Esophagus (tissue), 2 donors: ENCODE measurements around the gene INS. TPM values are rescaled to one million over a fixed set of nuclear protein-coding genes. Genes with fewer than 3 reads are reported as not detected.
"Not testable (repeated sequence)": the region's sequence is repeated elsewhere in the genome, so short reads cannot be mapped to it uniquely, and the experiment has no call there.

Experiments used
- H3K27ac ChIP-seq, 2 donors: one replicate each; pipeline ENCODE4 v1.5.1; 2013; ENCODE audit warnings: low read depth in 2 of 2, mild to moderate bottlenecking in 2 of 2, inconsistent platforms in 1 of 2, low read length in 1 of 2, moderate library complexity in 1 of 2
- H3K27me3 ChIP-seq, 2 donors: one replicate each; pipeline ENCODE4 v1.6.1; 2013; ENCODE audit warnings: low read length in 2 of 2, control low read depth in 1 of 2, mild to moderate bottlenecking in 1 of 2; ENCODE audit not compliant: insufficient read depth in 2 of 2, control insufficient read depth in 1 of 2
- H3K36me3 ChIP-seq, 2 donors: one replicate each; pipeline ENCODE4 v1.6.1; 2013; ENCODE audit warnings: low read length in 1 of 2; ENCODE audit not compliant: control insufficient read depth in 2 of 2, insufficient read depth in 2 of 2
- H3K4me1 ChIP-seq, 2 donors: one replicate each; pipeline ENCODE4 v1.6.1; 2013; ENCODE audit warnings: low read length in 1 of 2; ENCODE audit not compliant: control insufficient read depth in 2 of 2, insufficient read depth in 2 of 2
- H3K4me3 ChIP-seq, 2 donors: one replicate each; pipeline ENCODE4 v1.5.1; 2013; ENCODE audit warnings: low read length in 2 of 2, mild to moderate bottlenecking in 2 of 2, low read depth in 1 of 2, moderate library complexity in 1 of 2
- H3K9me3 ChIP-seq, 2 donors: one replicate each; pipeline ENCODE4 v1.6.1; 2013; ENCODE audit warnings: mild to moderate bottlenecking in 2 of 2, low read depth in 1 of 2, low read length in 1 of 2, moderate library complexity in 1 of 2; ENCODE audit not compliant: control insufficient read depth in 2 of 2, insufficient read depth in 1 of 2
- WGBS, 2 donors: extraction: QIAGEN DNeasy Blood & Tissue Kit; methylation state at CpG; one replicate each; pipeline ENCODE4 v1.1.7; 2013; 5-methylcytosine and 5-hydroxymethylcytosine counted together
- polyA plus RNA-seq, 2 donors: library from polyadenylated mRNA; stranded (reverse); fragments of 200-250 nt; gene quantifications; one replicate each; pipeline ENCODE4 v1.2.3, GENCODE V29; 2013
- donor health status: healthy with polysubstance abuse.
- donor health status: Bipolar disorder and iron deficiency.

Gene INS
- polyA plus RNA-seq, 2 donors, result 1.4 to 3.3 TPM

DNA sequence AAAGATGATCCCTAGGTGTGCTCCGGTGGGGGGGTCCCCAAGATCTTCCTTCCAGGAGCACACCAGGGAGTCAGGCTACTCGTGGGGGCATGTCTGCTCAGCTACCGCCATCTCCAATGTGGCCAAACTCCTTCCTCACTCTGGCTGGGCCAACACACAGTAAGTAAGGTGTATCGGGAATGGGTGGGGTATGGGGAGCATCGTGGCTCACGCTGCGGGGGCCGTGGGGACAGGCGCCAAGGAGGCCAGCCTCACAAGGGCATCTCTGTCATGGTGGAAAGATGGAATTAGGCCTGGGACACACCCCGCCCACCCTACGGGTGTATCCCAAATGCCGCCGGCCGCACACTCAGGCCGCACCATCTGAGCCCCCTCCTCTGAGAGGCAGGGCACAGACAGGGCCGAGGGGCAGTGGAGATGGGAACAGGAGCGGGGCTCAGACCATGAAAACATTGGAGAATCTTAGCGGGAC lies 30.1 kb downstream of the INS start:
- peaks cover 0 to 8% of the 10 kb centered on the region in 2 donors for H3K27me3 ChIP-seq
- H3K9me3 ChIP-seq, result peaks cover 0 to 7% of the 10 kb centered on the region in 2 donors
- no peak overlapping the region for H3K27ac ChIP-seq
- no peaks in the 10 kb centered on the region for H3K4me1 ChIP-seq
- no peaks in the 10 kb centered on the region for H3K36me3 ChIP-seq
- no peak overlapping the region for H3K4me3 ChIP-seq
- 75 to 76% methylated on average over 18 of the region's 18 CpGs for WGBS, 2 donors

DNA sequence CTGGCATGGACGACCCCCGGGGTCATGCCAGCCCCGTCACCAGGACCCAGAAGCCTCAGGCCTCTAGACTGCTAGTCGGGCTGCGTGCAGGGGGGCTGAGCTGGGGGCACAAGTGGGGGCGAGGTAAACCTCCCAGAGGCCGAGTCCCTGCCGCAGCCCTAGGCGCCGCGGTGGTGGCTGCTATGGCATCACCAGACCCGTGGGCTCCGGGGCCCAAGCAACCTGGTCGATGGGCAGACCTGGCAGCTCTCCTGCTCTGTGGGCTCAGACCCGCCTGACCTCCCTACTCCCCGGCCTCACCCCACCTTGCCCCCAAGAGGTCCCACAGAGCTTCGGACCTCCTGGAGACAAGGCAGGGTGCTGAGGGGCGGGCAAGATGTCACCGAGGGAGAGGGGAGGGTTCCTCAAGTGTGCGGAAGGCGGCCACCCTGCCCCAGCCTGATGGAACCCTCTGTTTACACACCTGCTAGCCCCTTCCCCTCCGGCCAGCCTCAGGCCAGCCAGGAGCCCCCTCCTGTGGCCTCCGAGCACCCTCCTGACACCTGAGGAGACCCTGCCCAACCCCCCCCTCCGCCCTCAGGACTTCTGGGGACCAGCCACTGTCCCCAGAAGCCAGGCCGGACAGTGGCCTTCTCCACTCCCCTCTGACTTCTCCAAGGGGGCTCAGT lies 31.2 kb downstream of the INS start:
- Histone ChIP-seq H3K4me3 (no peak overlapping the region), H3K4me1 (no peaks in the 10 kb centered on the region), H3K27ac (no peak overlapping the region), H3K36me3 (no peaks in the 10 kb centered on the region), H3K27me3 (peaks cover 0 to 6% of the 10 kb centered on the region in 2 donors), H3K9me3 (peaks cover 0 to 7% of the 10 kb centered on the region in 2 donors)
- 83 to 87% methylated on average over 24 to 25 of the region's 25 CpGs for WGBS, 2 donors

DNA sequence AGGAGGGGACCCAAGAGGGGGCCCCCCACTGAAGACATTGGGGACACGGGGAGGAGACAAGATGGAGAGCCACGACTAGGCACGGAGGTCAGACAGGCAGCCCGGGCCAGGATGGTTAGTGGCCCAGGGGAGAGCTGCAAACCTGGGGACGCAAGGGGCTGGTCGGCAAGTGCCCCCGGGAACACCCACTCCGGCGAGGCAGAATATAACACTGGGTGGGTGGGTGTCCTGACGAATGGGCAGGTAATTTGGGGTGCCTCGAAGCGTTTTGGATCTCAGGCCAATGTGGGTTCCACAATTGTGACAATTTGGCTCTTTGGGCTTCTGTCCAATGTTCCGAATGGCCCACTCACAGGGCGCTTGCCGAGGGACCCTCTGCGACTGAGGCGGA lies 31.7 kb downstream of the INS start:
- H3K4me1 ChIP-seq, result no peaks in the 10 kb centered on the region
- H3K9me3 ChIP-seq, result peaks cover 0 to 7% of the 10 kb centered on the region in 2 donors
- 90 to 91% methylated on average over 17 of the region's 17 CpGs for WGBS, 2 donors
- H3K27me3 ChIP-seq, result peaks cover 0 to 1% of the 10 kb centered on the region in 2 donors
- no peak overlapping the region for H3K27ac ChIP-seq
- H3K4me3 ChIP-seq, result no peak overlapping the region
- H3K36me3 ChIP-seq, result no peaks in the 10 kb centered on the region

DNA sequence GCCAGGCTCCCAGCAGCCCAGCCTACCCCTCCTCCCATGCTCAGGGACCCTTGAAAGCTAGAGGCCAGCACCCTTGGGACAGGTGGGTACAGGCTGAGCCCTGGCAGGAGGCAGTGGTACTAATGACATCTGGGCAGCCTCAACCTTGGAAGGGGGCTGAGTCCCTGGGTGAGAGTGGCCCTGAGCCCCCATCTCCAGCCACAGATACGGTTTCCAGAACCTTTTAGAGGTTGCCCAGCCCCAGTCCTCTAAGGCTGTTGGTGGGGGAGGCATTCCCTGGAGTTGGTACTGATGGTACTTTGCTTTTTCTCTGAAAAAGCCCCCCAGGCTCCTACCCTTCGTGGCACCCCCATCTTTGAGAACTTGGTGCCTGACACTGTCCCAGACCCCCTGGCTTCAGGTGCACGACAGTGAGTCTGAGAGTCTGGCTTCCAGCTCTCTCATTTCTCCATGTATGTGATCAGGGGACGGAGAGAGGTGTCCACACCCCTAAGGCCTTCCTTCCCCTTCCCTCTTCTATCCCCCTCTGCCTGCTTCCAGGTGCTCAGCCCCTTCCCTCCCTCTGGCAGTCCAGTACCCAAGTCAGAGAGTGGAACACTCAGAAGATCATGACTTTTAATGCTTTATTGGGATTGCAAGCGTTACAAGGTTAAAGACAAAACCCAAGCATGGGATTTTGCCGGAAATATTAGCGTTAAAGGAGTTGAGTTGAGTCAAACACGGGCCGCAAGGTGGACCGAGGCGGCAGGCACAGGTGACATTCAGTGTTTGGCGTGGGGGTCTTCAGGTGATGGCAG lies 32.3 kb downstream of the INS start:
- Histone ChIP-seq H3K27me3 (no peaks in the 10 kb centered on the region), H3K36me3 (no peaks in the 10 kb centered on the region), H3K9me3 (peaks cover 0 to 7% of the 10 kb centered on the region in 2 donors), H3K4me3 (no peak overlapping the region), H3K27ac (no peak overlapping the region), H3K4me1 (no peaks in the 10 kb centered on the region)
- 75 to 76% methylated on average over 12 of the region's 12 CpGs for WGBS, 2 donors

DNA sequence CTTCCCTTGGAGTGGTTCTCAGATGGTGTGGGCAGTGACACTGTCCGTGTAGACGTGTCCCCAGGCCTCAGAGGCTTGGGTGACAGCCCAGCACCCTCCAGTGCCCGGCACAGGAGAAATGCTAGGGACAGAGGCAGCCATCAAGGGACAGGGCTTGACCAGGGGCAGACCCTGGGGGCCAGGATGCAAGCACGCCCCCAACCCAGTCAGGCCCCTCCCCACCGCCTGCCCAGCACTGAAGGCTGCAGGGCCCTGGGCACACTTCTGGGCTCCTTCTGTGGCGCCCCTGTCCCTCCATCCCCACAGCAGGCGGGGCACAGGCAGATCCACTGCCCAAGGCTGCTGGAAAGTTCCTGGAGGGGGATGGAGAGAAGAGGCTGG lies 32.9 kb downstream of the INS start:
- Histone ChIP-seq H3K4me1 (no peaks in the 10 kb centered on the region), H3K9me3 (peaks cover 0 to 7% of the 10 kb centered on the region in 2 donors), H3K27ac (no peak overlapping the region), H3K36me3 (no peaks in the 10 kb centered on the region), H3K4me3 (no peak overlapping the region), H3K27me3 (no peaks in the 10 kb centered on the region)
- WGBS, 2 donors, result 74 to 79% methylated on average over 7 of the region's 7 CpGs

DNA sequence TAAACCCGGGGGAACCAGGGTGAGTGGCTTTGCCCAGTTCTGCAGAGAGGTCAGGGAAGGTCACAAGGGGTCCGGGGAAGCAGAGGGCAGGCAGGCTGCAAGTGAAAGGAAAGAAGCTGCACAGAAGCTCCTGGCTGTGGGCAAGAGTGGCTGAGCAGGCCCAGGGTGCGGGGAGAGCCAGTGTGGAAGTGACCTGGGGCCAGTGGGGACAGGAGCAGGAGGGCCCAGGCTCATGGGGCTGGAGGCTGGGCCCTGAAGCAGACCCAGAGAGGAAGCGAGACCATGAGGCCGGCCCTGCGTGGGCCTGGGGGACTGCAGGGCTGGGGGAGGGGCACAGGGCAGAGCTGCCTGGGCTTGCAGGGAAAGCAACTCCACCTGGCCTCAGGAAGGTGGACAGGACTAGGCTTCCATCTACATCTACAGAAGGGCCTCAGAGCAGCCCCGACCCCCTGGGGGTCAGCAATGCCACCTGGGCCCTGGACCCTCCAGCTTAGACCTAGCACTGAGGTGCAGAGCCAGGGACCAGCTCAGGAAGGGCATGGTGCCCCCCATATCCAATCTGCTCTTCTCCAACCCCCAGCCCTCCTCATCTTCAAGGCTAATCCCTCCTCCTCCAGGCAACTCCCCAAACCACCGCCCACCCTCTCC lies 33.4 kb downstream of the INS start:
- no peaks in the 10 kb centered on the region for H3K27me3 ChIP-seq
- no peak overlapping the region for H3K4me3 ChIP-seq
- H3K4me1 ChIP-seq, result no peaks in the 10 kb centered on the region
- H3K9me3 ChIP-seq, result peaks cover 0 to 7% of the 10 kb centered on the region in 2 donors
- no peak overlapping the region for H3K27ac ChIP-seq
- 58 to 73% methylated on average over 7 to 8 of the region's 8 CpGs for WGBS, 2 donors
- no peaks in the 10 kb centered on the region for H3K36me3 ChIP-seq

DNA sequence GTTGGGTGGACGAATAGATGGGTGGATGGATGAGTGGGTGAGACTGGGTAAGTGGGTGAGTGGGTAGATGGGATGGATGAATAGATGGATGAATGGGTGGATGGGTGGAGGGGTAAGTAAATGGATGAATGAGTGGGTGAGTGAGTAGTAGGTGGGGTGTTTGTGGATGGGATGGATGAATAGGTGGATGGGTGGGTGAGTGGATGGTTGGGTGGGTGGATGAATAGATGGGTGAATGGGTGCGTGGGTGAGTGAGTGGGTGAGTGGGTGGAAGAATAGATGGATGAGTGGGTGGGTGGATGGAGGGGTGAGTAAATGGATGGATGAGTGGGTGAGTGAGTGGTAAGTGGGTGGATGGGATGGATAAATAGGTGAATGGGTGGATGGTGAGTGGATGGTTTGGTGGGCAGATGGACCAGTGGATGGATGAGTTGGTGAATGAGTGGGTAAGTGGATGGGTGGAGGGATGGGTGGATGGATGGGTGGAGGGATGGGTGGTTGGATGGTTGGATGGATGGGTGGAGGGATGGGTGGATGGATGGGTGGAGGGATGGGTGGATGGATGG lies 34.4 kb downstream of the INS start:
- no peak overlapping the region for H3K4me3 ChIP-seq
- H3K27ac ChIP-seq, result no peak overlapping the region
- H3K27me3 ChIP-seq, result no peaks in the 10 kb centered on the region
- H3K4me1 ChIP-seq, result no peaks in the 10 kb centered on the region
- H3K36me3 ChIP-seq, result no peaks in the 10 kb centered on the region
- peaks cover 0 to 4% of the 10 kb centered on the region in 2 donors for H3K9me3 ChIP-seq
- 90 to 91% methylated on average over 2 of the region's 2 CpGs for WGBS, 2 donors

DNA sequence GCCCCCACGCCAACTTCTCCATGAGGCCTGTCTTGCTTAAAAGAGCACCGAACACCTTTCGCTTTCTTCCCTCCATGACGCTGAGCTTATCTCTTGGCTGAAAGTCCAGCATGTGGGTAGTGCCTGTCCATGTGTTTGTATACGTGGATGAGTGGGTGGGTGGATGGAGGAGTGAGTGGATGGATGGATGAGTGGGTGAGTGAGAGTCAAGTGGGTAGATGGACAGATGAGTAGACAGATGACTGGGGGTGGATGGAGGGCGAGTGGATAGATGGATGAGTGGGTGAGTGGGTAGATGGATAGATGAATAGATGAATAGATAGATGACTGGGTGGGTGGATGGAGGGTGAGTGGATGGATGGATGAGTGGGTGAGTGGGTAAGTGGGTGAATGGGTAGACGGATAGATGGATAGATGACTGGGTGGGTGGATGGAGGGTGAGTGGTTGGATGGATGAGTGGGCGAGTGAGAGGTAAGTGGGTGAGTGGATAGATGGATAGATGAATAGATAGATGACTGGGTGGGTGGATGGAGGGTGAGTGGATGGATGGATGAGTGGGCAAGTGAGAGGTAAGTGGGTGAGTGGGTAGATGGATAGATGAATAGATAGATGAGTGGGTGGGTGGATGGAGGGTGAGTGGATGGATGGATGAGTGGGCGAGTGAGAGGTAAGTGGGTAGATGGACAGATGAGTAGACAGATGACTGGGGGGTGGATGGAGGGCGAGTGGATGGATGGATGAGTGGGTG lies 36.1 kb downstream of the INS start:
- H3K36me3 ChIP-seq, H3K27ac ChIP-seq, H3K4me1 ChIP-seq, H3K4me3 ChIP-seq, H3K27me3 ChIP-seq, H3K9me3 ChIP-seq: not testable (repeated sequence)
- WGBS, 2 donors, result 86 to 87% methylated on average over 8 of the region's 10 CpGs

DNA sequence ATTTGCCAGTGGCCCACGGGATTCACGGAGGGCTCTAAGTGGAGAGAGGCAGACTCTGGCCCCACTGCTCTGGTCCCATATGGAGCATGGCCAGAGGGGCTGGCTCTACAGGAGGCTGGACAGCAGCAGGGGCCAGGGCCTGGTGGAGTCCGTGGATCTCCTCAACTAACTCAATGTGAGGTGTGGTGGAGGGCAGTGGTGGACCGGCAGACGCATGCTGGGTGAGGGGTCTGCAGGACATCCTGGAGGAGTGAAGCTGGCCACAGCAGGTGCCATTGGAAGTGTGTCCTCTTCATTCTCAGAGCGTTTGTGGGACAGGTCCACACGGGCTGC lies 37.4 kb downstream of the INS start:
- 85 to 88% methylated on average over 7 of the region's 7 CpGs for WGBS, 2 donors
- H3K4me3 ChIP-seq, result no peak overlapping the region

More for the DNA sequence above, 37.4 kb downstream of the INS start:
- Histone ChIP-seq H3K36me3 (no peaks in the 10 kb centered on the region), H3K27me3 (no peaks in the 10 kb centered on the region), H3K4me1 (no peaks in the 10 kb centered on the region), H3K27ac (no peak overlapping the region), H3K9me3 (no peaks in the 10 kb centered on the region)
